HG03565 (cell line): Measurements from ENCODE around the gene QDPR.
"Not testable (repeated sequence)": the region's sequence is repeated elsewhere in the genome, so short reads cannot be mapped to it uniquely, and the experiment has no call there.

Experiments
- ATAC-seq: cut with Tn5 transposase; IDR thresholded peaks from one replicate; pipeline ENCODE4 v1.9.1; 2021; ENCODE audit warnings: mild to moderate bottlenecking, moderate library complexity; ENCODE audit not compliant: unreplicated experiment

QDPR gene

DNA sequence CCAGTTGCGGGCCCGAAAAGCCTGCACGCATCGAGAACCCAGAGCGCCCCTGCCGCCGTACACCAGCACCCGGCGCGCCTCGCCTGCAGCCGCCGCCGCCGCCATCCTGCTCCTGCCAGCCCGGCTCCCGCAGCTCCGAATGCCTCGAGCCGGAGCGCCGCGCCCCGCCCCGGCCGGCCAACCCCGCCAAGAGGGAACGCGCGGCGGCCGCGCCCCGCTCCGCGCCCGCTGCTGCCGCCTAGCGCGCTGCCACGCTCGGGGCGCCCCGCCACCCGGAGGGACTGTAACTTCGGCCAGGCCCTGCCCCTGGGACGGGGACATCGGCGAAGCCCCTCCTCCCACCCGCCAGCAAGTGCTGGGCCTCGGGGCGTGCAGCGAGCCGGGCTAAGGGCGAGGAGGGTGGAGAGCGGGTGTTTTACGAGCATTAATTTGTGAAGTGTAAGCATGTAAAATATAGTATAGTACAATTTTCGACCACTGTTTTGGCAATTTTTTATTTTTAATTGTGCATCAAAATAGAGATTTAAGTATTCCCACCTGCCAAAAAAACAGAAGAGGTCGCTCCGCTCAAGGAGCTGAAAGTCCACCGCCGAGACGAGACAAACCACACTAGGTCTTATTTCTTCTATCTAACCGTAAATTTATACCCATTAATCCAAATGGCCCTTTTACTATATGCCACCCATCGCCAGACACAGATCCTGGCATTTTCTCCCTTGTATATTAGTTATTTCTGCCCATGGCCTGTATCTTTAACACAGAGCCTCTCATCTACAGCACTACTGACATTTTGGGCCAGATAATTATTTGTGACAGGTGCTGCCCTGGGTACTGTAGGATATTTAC lies at the start of gene QDPR:
QDPR (minus strand) TSS at position 141 of the 846 bp plus-strand sequence; CDS start at position 105, 36 bp downstream.
- peak; percentile 95 for ATAC-seq

DNA sequence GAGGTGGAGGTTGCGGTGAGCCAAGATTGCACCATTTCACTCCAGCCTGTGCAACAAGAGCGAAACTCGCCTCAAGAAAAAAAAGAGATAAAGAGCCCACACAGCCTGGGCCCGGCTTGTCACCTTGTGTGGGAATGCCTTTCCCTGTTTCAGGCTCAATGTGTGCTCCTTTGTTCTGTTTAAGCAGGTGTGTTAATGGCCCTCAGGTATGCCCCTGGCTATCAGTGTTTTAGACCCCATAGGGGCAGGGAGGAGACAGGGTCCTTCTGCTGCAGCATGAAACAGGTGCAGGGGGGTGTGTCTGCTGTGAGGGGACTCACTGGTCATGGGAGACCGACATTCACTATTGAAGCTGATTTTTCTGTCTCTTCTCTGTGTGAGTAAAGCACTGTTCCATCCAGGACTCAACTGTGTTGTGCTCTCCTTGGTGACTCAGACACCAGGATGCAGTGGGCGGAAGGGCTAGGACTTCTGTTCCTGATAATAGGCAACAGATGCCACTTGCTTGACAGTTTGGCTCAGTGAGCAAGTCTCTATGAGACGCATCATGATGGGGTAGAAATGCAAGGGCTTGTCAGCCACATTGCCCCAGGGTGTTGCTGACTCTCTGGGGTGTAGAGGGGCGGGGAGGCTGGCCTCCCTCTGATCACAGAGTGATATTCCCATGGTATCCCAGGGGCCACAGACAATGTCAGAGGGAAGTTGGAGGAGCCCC lies 49.5 kb upstream of the QDPR start:
- no peak for ATAC-seq

DNA sequence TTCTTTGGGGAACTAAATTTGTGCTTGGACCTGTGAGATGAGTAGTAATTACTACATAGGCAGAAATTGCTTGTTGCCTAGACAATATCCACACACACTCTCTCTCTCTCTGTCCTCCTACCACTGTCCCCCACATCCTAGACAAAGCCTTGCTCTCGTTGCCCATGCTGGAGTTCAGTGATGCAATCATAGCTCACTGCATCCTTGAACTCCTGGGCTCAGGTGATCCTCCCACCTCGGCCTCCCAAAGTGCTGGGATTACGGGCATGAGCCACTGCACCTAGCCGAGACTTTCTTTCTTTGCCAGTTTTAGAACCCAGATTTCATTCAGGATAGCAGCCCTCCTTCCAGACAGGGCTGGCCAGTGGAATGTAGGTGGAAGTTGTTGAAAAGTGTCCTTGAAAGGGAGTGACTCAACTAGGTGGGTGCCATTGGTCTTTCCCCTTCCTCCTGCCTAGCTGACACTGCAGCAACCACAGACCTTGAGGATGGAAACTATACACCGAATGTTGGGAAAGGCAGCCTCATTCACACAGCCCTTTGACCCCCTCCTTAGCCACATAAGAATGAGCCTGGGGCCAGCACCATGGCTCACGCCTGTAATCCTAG lies 48.3 kb upstream of the QDPR start:
- ATAC-seq, result no peak

DNA sequence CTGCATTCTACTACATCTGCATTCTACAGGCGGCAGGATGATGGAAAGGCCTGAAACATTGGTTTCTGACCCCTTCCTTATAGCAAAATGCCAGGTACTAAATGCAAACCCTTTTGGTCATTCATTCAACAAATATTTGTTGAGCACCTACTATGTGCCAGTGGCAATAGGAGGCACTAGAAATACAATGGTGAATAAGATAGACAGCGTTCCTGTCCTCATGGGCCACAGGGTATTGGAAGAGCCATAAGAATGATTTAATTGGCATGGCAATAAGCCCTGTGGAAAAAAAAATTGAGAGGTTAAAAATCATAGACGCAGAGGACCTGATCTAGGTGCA lies 47.8 kb upstream of the QDPR start:
- no peak for ATAC-seq

DNA sequence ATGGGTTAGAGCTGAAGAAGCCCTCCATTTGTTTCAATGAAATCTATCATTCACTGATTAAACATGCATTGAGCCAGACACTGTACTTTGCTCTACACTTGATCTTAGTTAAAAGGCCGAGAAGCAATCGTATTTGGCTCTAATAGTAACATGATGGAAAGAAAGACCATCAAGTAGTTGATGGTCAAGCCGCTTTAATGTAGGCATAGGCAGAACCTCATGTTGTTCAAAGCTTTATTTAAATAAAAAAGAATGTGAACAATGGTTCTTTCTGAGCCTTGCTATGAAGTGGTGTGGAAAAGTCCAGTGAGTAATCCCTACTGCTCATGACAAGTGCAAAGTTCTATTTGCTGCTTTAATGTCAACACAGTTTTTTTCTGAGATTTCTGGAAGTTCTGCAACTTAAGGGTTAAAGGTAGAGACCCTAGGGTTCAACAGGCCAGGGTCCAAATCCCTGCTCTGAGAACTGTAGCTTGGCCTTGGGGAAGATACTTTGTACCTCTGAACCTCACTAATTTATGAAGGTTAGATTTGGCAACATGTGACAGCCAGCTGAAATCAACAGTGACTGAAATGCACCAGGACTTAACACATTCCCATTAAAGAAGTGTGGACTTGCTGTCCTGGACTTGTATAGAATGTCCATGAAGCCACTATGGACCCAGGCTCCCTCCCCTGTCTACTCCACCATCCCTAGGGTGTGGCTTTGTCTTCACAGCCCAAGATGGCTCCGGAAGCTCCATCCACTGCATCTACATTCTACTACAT lies 47.2 kb upstream of the QDPR start:
- no peak for ATAC-seq

DNA sequence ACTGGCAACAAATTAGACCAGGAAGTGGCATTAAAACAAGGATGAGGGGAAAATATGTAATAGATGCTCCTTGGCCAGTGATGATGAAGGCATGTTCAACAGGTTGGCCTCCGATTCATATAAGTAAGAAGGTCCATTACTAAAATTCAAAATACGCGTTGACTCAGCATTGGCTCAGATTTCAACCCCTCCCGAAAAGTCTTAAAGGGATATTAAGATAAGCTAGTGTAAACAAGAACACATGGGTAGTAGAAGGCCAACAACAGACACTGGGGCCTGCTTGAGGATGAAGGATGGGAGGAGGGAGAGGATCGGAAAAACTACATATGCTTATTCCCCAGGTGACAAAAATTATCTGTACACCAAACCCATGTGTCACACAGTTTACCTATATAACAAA lies 46.0 kb upstream of the QDPR start:
- ATAC-seq, result no peak

DNA sequence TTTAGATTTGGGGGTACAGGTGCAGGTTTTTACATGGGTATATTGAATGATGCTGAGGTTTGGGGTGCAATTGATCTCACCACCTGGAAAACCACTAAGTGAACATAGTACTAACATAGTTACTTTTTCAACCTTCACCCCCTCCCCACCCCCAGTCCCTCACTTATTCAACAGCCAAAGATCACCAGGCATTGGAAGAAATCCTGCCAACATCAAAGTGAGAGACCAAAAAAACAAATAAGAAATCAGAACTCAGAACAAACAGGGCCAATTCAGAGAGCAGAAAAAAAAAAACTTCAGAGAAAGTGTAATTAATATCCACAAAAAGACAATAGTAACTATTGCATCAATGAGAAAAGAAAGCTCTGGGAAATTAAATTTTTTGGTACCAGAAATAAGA lies 44.6 kb upstream of the QDPR start:
- no peak for ATAC-seq

DNA sequence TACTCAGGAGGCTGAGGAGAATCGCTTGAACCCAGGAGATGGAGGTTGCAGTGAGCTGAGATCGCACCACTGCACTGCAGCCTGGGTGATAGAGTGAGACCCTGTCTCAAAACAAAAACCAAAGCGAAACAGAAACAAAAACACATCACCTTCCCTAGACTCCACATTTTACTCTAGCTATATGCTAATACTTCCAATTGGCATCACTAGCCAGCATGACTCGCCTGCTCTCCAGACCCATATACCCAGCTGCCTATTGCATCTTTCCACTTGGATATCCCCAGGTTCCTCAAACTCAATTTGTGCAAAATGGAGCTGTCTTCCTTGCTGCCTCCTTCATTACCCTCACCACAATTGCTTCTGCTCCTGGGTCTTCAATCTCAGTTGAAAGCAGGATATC lies 42.7 kb upstream of the QDPR start:
- no peak for ATAC-seq

DNA sequence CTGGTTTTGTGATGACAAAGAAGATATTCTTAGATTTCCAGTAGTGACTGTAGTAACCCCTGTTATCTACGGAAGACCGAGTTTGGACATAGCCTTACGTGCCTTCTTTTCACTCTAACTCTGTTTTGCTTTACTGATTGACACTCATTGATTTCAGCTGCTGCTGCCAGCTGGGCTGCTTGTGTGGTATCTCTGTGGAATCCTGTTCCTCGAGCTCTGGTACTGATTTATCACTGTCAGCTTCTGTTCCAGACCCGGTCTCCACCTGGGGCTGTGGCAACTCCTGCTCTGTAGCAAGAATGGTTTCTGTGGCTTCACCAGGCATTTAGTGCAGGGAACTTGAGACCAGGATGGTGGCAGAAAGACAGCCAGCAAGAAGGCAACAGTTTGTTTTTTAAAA lies 40.5 kb upstream of the QDPR start:
- no peak for ATAC-seq

DNA sequence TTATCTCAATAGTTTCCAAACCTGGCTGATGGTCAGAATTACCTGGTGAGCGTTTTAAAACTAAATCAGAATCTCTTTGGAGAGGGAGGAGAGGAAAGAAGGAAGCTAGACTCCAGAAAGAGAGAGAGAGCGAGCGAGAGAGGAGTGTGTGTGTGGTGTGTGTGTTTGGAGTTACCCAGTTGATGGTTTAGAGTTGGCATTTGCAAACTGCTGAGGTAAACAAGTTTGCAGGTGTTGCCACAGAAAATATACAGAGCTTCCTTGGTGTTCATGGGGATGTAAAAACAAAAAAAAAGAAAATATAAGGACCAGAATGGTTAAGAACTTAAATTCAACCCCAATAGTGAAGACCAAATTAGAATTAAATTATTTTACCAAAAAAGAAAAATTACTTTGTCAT lies 38.7 kb upstream of the QDPR start:
- ATAC-seq, result no peak

DNA sequence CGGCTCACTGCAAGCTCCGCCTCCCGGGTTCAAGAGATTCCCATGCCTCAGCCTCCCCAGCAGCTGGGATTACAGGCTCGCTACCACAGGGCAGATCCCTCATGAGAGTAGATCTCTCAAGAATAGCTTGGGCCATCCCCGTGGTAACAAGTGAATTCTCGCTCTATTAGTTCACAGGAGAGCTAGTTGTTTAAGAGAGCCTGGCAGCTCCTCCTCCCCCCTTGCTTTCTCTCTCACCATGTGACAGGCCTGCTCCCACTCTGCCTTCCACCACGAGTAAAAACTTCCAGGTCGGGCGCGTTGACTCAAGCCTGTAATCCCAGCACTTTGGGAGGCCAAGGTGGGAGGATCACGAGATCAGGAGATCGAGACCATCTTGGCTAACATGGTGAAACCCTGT lies 34.8 kb upstream of the QDPR start:
- ATAC-seq, result no peak

DNA sequence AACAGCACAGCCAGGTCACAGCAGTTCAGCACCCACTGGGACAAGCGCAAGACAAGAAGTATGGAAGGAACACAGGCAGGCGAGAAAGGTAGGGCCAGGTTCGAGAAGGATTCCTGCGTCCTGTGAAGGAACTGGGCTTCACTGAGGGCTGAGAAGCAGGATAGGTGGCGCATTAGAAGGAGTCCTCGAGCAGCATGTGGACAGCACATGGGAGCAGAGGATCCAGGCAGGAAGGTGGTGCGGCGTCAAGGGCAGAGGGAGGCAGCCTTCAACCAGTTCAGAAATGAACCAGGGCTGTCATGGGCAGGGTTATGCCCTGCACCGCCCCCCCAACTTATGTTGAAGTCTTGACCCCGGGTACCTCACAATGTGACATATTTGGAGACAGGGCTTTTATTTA lies 34.3 kb upstream of the QDPR start:
- ATAC-seq, result no peak

DNA sequence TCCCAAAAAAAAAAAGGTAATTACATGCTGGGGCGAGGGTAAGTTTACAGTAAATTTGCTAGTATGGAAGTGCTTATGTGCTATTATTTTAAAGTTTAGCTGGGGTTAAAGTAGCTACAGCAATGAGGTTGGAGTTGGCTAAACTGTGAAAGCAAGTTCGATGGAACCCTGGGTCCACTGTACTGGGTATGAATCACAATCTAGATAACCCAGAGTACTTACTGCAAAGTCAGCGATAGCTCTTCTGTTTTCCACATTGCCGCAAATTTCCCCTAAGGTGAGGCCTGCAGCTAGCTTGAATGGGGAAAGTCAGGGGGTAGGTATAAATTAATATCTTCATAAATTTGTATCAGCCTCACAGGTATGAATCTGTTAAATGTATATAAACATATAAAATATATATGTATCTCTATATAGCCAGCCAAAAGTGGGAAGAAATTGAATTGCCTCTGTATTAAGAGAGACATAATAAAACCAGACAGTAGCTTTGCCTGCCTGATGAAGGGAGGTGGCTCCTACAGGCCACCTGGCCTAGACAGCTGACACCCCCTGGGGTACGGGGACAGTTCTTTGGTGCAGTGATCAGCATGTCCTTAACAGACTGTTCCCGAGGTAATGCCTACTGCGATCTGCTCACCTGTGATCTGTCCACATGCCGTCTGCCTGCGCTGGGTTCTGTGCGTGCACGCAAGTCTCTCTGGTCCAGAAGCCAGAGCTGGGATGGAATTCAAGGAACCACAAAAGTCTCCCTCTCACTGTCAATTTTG lies 33.7 kb upstream of the QDPR start:
- no peak for ATAC-seq

DNA sequence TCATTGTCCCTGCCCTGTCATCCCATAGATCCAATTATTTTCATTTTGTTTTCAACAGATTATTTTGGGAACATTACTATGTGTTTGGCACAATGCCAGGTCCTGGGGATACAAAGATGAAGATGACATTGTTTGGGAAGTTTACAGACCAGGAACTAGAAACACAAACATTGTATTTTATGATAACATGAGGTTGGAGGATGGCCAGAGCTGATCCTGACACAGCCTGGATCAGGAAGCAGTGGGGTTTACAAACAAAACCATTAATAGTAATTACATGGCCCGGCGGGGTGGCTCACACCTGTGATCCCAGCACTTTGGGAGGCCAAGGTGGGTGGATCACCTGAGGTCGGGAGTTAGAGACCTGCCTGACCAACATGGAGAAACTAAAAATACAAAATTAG lies 32.9 kb upstream of the QDPR start:
- no peak for ATAC-seq

DNA sequence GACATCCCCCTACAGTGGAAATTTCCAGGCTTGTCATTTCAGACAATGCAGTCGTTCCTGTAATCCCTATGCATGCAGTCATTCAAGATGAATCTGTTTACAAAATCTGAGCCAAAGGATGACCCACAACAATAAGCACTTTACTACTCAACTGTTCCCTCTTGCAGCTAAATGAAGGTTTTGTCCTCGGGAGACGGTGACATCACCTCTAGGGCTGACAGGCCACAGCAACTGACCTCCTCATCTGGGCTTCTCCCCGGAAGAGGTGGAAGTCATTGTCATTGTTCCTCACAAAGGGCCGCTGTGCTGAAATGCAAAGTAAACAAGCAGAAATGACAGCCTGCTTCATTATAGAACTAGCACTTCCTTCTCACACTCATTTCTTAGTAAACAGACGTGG lies 32.3 kb upstream of the QDPR start:
- no peak for ATAC-seq

DNA sequence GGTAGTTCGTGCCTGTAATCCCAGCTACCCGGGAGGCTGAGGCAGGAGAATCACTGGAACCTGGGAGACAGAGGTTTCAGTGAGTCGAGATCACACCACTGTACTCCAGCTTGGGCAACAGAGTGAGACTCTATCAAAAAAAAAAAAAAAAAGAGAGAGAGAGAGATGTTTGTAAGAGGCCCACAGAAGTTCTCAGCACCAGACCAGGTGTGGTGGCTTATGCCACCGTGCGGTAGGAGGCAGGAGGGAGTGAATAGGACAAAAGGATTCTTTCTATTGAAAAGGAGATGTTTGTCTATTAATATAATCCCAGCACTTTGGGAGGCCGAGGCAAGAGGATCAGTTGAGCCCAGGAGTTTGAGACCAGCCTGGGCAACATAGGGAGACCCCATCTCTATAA lies 25.2 kb upstream of the QDPR start:
- not testable (repeated sequence) for ATAC-seq

DNA sequence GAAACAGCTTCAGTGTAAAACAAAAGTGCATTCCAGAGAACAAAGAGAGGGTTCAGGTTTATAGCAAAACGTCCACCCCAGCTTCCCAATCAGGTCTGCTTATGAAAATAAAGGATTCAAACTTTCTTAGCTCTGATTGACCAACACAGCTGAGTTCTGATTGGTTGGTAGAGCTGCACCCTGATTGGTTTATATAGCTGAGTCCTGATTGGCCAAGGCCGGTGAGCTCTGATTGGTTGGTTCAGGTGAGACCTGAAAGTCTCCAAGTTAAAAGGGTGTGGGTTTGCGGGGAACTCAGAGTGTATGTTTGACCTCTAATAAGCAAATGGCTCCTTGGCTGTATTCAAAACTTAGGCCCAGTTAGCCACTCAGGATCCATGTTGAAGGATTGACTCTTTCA lies 24.0 kb upstream of the QDPR start:
- no peak for ATAC-seq

DNA sequence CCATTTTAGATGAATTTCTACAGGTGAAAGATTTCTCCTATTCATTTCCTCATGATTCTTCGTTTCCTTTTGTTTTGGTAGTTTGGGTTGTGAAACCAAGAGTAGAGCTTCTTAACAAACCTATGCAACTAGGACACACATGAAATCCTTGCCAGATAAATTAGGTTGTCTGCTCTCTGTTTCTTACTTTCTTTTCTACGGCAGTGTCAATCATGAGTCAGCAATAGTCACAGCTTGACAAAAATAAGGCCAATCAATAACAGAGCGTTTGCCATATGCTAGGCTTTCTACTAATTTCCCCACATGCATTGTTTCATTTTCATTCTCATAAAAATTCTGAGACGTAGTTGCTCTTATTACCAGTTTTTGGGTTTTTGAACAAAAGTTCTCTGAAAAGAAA lies 23.4 kb upstream of the QDPR start:
- no peak for ATAC-seq

DNA sequence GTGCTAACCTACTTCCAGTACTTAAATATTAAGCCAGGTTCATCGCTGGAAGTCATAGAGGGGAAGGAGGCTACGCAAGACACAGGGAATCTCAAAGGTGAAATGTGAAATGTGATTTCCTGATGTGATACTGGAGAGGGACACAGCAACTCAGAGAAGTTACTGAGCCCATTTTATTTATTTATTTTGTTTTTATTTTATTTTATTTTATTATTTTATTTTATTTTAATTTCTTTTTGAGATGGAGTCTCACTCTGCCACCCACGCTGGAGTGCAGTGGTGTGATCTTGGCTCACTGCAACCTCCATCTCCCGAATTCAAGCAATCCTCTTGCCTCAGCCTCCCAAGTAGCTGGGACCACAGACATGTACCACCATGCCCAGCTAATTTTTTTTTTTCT lies 22.8 kb upstream of the QDPR start:
- ATAC-seq, result no peak

DNA sequence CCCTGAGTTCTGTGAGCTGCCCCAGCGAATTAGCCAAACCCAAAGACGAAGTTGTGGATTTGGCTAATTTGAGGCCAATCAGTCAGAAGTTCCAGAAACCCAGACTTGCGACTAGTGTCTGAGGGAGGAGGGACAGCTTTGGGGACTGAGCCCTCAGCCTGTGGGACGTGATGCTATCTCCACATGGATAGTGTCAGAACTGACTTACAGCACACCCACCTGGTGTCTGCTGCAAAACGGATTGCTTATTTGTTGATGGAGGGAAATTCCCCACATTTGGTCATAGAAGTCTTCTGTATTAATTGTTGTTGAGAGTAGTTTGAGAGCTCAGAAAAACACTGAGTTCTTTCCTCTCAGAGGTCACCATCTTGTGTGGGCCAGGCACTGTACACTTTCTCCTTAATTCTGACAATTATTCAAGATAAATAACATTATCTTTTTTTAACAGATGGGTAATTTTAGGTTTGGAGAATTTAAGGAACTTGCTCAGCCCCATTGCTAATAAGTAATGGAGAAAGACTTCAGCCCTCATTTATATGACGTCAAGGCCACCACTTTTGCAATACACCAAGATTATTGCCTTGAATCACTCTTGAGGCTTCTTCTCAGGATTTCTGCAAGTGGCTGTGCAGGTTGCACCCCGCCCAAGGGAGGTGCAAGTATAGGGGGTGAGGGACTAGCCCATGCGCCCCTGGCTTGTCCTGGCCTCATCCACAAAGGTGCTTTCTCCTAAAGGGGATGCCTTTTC lies 19.8 kb upstream of the QDPR start:
- no peak for ATAC-seq
